Fibroblast of gingiva (primary cell): ENCODE data around the gene AURKAIP1.
A peak's percentile ranks its signal among the peaks of the same experiment; 100 is the strongest.

ENCODE experiments used
- DNase-seq: peaks from one replicate; pipeline ENCODE4 v3.0.0-alpha.2; 2011; ENCODE audit warnings: low read depth

The AURKAIP1 gene

GRCh38 chr1:1359664-1360468, 15.1 kb downstream of the AURKAIP1 start:
- DNase-seq, result peak; percentile 88

DNA sequence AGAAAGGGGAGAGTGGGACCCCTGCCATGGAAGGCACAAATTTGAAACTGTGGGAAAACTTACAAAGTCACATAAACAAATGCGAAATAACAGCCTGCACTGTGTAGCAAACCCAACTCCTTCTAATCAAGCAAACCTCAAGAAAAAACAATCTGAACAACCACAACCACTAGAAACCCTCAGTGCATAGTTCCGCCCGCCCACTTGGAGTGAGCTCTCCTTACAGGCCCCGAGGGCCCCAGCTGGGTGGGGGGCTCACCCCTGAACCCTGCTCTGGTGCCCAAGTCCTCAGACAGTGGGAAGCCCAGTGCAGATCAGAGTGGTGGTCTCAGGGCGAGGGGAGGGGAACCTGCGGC, 15.7 kb downstream of the AURKAIP1 start:
- DNase-seq, result peak; percentile 85

DNA sequence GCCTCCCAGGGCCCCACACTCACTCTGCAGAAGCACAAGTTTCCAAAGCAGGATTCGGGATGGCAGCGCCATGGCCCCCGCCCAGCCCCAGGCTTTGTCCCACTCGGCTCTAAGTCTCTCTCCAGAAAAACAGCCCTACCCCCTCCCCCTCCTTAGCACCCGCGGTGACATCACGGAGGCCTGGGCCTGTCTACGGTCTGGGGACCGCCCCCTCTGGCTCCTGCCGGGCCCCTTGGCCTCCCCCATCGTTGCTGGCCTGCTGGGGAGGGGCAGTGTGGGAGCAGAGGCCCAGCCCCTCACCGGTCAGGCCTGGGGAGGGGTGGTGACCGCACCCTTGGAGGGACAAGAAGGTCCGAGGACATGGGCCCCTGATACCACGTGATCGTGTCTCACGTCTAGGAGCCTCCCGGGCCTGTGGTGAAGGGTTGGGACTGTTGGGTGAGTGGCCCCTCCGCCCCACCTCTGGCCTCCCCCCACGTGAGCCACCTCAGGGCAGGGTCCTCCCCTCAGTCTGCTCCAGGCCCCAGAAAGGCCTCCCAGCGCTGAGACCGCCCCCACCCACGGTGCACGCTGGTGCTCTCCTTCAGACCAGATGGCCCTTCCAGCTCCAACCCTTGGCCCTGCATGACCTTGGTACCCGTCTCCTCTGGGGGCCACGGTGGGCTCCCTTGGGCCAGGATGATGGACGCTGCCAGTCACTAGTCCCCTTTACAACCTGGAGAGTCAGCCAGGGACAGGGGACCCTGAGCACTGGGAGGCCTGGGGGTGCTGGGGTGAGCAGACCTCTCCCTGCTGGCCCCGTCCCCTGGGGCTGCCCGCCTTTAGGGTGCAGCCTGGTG, 16.4 kb downstream of the AURKAIP1 start, which contains the start of gene MXRA8:
Gene MXRA8, minus strand, starts transcription at position 123 of the 839 bp plus-strand sequence. Its CDS starts 51 bp downstream, at position 72.
- peak; percentile 94 for DNase-seq

- no peak for DNase-seq
These were observed 17.1 kb downstream of the AURKAIP1 start for GRCh38 chr1:1357871-1358432.

- DNase-seq, result no peak
These were observed 18.1 kb downstream of the AURKAIP1 start for GRCh38 chr1:1356796-1357401.

GRCh38 chr1:1356166-1356795, 18.7 kb downstream of the AURKAIP1 start:
- no peak for DNase-seq

DNA sequence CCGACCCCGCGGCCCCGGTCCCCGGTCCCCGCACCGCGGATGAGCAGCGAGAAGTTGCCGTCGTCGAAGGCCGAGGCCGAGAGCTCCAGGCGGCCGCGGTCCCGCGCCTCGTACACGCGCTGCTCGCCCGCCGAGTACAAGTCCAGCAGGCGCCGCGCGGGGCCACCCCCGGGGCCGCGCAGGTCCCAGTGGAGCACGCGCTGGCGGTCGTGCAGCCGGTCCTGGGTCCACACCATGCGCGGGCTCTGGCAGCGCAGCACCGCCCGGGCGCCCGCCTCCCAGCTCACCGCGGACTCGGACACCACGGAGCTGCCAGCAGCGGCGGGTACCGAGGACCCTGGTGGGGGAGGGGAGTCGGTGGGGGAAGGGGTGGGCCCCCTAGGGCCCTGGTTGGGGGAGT, 19.6 kb downstream of the AURKAIP1 start:
- peak; percentile 51 for DNase-seq

GRCh38 chr1:1354271-1355247, 20.4 kb downstream of the AURKAIP1 start:
- no peak for DNase-seq

DNA sequence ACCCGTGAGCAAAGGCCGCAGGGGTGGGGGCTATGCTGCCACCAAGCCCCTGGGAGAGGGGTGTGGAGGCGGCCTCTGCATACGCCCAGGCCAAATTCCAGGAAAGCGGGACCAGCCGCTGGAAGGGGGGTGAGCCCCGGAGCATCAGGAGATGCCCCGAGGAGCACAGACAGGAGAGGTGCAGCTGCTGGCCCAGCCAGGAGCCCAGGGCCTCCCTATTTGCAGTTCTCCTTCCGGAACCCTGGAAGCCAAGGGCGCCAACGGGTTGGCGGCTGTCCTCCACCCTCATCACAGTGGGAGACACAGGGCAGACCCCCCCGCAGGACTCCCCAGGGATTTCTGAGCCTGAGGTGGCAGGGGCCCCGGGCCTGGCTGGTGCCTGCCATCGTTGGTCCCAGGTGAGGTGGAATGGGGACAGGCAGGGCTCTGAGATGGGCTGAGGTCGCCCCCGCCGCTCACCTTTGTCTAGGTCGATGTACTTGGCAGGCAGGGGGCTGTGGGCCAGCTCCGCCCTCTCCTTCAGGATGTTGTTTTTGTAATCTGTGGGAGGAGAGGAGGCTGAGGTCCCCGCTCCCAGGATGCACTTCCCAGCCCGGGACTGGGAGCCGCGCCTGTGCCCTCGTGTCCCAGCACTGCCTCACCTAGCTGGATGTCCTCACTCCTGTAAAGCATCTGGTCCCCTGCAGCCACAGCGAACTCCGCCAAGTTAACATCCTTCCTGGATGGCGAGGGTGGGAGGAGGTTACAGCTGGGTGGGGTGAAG, 21.4 kb downstream of the AURKAIP1 start:
- no peak for DNase-seq

GRCh38 chr1:1352786-1353388, 22.1 kb downstream of the AURKAIP1 start:
- no peak for DNase-seq

DNA sequence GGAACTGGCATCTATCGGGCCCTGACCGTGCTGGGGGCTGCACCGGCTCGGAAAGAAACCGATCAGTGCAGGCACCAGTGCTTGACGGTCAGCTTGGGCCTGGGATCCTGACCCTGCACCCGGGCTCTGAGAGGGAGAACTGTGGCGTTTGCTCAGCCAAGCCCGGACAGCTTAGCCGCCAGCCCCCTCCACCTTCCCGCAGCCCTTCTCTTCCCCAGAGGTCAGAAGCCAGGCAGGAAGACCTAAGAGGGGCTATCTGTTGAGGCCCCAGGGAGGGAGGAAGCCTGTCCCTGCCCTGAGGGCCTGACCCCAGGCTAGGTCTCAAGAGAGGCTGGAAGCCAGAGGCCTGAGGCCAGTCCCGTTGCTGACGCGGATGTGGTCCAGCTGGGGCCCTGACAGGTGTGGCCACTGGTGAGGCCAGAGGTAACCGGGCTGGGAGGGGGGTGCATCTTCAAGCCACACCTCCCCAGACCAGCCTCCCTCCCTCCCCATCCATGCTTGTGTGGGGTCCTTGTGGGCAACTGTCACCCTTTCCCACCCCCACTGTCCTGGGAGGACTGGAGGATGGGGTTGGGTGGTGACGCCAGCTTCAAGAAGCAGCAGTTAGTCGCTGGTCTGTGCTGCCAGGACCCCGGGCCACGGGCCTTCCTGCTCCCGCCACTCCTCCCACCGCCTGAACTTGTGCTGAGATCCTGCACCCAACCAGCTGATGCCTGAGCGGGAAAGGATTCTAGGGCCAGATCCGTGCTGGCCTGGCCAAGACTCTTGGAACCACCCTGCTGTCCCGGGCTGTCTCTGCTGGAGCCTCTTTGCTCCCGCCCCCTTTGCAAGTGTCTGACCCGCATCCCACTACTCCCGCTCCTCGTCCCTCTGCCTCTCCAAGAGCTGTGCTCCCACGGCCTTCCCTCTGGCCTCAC, 23.2 kb downstream of the AURKAIP1 start:
- DNase-seq, result peak; percentile 64

DNA sequence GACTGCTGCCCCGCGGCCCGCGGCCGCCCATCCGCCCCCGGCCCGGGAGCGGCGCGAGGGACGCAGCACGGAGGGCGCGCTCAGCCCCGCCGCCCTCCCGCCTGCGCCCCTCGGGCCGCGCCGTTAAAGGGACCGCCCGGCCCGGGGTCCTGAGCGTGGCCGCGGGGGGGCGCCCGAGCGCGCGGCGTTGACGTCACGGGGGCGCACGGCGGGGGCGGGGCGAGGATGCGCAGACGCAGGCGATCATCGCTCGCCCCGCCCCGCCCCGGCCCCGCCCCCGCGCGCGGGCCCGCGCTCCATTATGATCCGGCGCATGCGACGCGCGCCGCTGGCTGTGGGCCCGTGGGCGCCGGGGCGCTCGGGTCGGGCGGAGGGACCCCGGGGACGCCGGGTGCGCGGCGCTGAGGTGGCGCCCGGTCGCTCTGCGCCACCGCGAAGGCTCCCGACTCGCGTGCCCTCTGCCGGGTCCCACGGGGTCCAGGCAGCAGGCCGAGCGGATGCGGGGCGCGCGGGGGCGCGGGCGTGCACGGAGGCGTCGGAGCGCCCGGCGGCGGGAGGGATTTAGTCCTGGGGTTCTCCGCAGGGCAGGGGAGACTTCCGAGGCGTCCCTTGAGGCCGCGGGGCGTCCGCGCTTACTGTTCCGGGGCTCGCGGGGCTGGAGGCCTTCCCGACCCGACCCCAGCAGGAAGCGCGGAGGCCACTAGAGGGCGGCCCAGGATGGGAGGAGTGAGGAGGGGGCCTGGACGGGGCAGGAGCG, 25.6 kb downstream of the AURKAIP1 start, which contains the start of gene DVL1:
Gene DVL1, minus strand, starts transcription at position 163 of the 757 bp plus-strand sequence. CDS start 353 bp downstream, outside the sequence.
- DNase-seq, result peak; percentile 77

DNA sequence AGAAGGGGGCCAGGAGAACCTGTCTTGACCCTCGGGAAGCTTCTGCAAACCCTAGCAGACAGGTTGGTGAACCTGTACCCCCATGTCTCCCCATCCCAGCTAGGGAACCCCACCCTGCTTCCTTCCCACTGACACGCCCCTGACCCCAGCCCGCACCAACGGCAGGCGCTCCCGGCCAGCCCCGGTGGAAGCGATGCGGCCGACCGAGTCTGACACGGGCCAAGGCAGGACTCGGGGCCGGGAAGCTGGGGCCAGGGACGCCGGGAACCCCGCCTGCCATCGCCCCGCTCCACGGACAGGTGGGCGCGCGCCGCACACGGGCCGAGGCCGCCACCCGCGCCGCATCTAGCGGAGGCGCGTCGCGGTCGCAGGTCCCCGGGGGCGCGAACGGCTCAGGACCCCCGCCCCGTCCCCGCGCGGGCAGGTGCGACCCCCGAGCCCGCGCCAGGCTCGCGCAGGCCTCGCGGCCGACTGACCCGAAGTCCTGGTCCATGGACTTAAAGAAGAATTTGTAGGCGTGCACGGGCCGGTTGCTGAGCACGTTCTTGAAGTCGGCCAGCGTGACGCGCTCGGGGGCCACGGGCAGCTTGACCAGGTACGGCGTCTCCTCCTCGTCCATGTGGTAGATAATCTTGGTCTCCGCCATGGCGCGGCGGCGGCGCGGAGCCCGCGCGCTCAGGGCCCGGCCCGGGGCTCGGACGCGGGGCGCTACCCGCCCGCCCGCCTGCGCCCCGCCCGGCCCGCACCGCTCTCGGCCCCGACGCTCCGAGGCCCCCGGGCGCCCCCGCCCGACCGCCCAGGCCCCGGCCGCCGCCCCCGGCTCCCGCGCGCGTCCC, 26.4 kb downstream of the AURKAIP1 start:
- no peak for DNase-seq

DNA sequence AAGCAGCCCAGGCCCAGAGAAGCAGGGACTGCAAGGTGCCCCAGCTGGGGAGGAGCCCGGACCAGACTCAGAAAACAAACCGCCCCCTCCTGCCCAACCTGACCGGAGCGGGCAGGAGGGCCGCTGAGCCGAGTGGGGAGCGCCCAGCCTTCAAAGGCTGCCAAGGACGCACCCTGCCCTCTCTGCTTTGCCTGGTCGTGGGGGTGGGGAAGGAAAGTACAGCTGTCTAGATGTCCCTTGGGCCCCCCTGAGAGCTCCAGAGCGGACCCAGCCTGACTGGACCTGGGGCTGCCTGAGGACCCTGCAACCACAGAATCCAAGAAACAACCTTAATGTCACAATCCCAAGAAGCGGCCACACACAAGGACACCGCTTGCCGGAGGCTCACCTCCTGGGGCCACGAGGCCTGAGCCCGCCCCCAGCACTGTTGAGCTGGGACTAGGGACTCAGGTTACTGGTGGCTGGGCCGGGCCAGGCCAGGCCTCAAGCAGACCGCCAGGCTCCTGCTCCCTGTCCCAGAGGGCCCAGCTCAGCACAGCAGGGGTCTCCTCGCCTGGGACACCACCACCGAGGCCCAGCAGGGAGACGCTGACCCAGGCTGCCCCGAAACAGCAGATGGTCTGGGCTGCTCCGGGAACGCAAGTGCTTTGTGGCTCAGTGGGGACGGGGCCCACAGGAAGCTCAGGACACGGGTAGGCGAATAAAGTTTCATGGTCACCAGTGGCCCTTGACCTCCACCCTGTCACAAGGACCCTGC, 27.2 kb downstream of the AURKAIP1 start:
- no peak for DNase-seq

GRCh38 chr1:1347026-1347595, 27.9 kb downstream of the AURKAIP1 start:
- DNase-seq, result no peak
